ENCODE measurements around the gene GALR1.

- TF ChIP-seq EZH2 (IDR thresholded peaks at IDR 0.05; ENCODE audit: insufficient read depth, poor library complexity, severe bottlenecking) (no peak), EZH2phosphoT487 (IDR thresholded peaks at IDR 0.05; ENCODE audit: insufficient read depth, low read depth) (no peak)
Observed at GRCh38 chr18:77251730-77252050, 2.0 kb downstream of the GALR1 start.

Measured in GM23248 (cell line).